GM23338 (cell line): ENCODE results near the gene C6. TPM values are rescaled to one million over a fixed set of nuclear protein-coding genes. Genes with fewer than 3 reads are reported as not detected.

Source experiments
- ATAC-seq: fragments of 200-7000 bp; cut with Tn5 transposase; 3 replicates; pipeline ENCODE4 v1.9.1; 2020
- DNase-seq: peaks from one replicate; pipeline ENCODE4 v3.0.0-alpha.2; 2015; ENCODE audit warnings: low spot score
- H2AFZ ChIP-seq: fragments of 200-600 bp; sonication (generic); 2 replicates; pipeline ENCODE4 v1.8.0; 2016; ENCODE audit warnings: antibody characterized with exemption, mild to moderate bottlenecking, moderate library complexity
- H3F3A ChIP-seq: fragments of 200-600 bp; sonication (generic); replicated peaks from 2 replicates; pipeline ENCODE4 v1.8.0; 2017; ENCODE audit warnings: antibody characterized with exemption, mixed run types, low read depth
- H3K27ac ChIP-seq: fragments of 200-600 bp; sonication (generic); 2 replicates; pipeline ENCODE4 v1.6.1; 2016; ENCODE audit warnings: low read depth
- H3K27me3 ChIP-seq: fragments of 200-600 bp; sonication (generic); 2 replicates; pipeline ENCODE4 v1.8.0; 2016; ENCODE audit warnings: mild to moderate bottlenecking, mixed run types, moderate library complexity; ENCODE audit not compliant: insufficient read depth
- H3K36me3 ChIP-seq: fragments of 200-600 bp; sonication (generic); 2 replicates; pipeline ENCODE4 v1.8.0; 2016; ENCODE audit warnings: mild to moderate bottlenecking; ENCODE audit not compliant: insufficient read depth
- H3K4me1 ChIP-seq: fragments of 200-600 bp; sonication (generic); 2 replicates; pipeline ENCODE4 v1.8.0; 2016; ENCODE audit warnings: mild to moderate bottlenecking, moderate library complexity; ENCODE audit not compliant: insufficient read depth
- H3K4me2 ChIP-seq: fragments of 200-600 bp; sonication (generic); 2 replicates; pipeline ENCODE4 v1.7.1; 2017; ENCODE audit warnings: mixed run types
- H3K4me3 ChIP-seq: fragments of 200-600 bp; sonication (generic); 2 replicates; pipeline ENCODE4 v1.6.1; 2016; ENCODE audit warnings: mixed run types
- H3K79me2 ChIP-seq: fragments of 200-600 bp; sonication (generic); replicated peaks from 2 replicates; pipeline ENCODE4 v1.8.0; 2017; ENCODE audit warnings: mild to moderate bottlenecking; ENCODE audit not compliant: insufficient read depth
- H3K9me2 ChIP-seq: fragments of 200-600 bp; sonication (generic); 2 replicates; pipeline ENCODE4 v1.8.0; 2017; ENCODE audit not compliant: insufficient read depth
- H4K20me1 ChIP-seq: fragments of 200-600 bp; sonication (generic); replicated peaks from 2 replicates; pipeline ENCODE4 v1.8.0; 2017; ENCODE audit warnings: mild to moderate bottlenecking; ENCODE audit not compliant: insufficient read depth
- H3K27ac Mint-ChIP-seq: 2 replicates; pipeline ENCODE4 v1.8.0; 2020; ENCODE audit warnings: inconsistent platforms, mild to moderate bottlenecking, moderate library complexity, mixed read lengths
- H3K27me3 Mint-ChIP-seq: 3 replicates; pipeline ENCODE4 v1.8.0; 2022; ENCODE audit warnings: low read depth, mild to moderate bottlenecking, moderate library complexity, mixed read lengths, inconsistent platforms; ENCODE audit not compliant: insufficient read depth, poor library complexity
- H3K36me3 Mint-ChIP-seq: 3 replicates; pipeline ENCODE4 v1.8.0; 2021; ENCODE audit warnings: low read depth, mild to moderate bottlenecking, inconsistent platforms, moderate library complexity, mixed read lengths
- H3K4me1 Mint-ChIP-seq: 3 replicates; pipeline ENCODE4 v1.8.0; 2020; ENCODE audit warnings: mild to moderate bottlenecking, inconsistent platforms, mixed read lengths
- H3K4me3 Mint-ChIP-seq: 3 replicates; pipeline ENCODE4 v1.8.0; 2021; ENCODE audit warnings: moderate library complexity, mild to moderate bottlenecking, inconsistent platforms, mixed read lengths
- H3K9me3 Mint-ChIP-seq: 3 replicates; pipeline ENCODE4 v1.8.0; 2020; ENCODE audit warnings: moderate library complexity, mild to moderate bottlenecking, inconsistent platforms, mixed read lengths
- CREB1 ChIP-seq: fragments of 250-450 bp; sonication (Bioruptor Pico); IDR thresholded peaks from 2 replicates; pipeline ENCODE4 v1.5.0; 2020; ENCODE audit warnings: low read depth, mild to moderate bottlenecking, moderate library complexity
- EZH2 ChIP-seq: fragments of 200-600 bp; sonication (generic); IDR thresholded peaks from one replicate; pipeline ENCODE4 v1.8.0; 2017; ENCODE audit warnings: antibody characterized with exemption, mild to moderate bottlenecking, low read depth; ENCODE audit not compliant: unreplicated experiment
- EZH2phosphoT487 ChIP-seq: fragments of 200-600 bp; sonication (generic); IDR thresholded peaks from one replicate; pipeline ENCODE4 v1.8.1; 2018; ENCODE audit warnings: antibody characterized with exemption; ENCODE audit not compliant: unreplicated experiment
- JUNB ChIP-seq: IDR thresholded peaks from one replicate; pipeline ENCODE4 v1.6.1; 2016; ENCODE audit warnings: antibody characterized with exemption; ENCODE audit not compliant: unreplicated experiment
- NANOG ChIP-seq: IDR thresholded peaks from 2 replicates; pipeline ENCODE4 v1.6.1; 2016; ENCODE audit warnings: antibody characterized with exemption, borderline replicate concordance
- POLR2AphosphoS5 ChIP-seq: IDR thresholded peaks from 2 replicates; pipeline ENCODE4 v1.6.1; 2016; ENCODE audit warnings: antibody characterized with exemption, low read depth
- STAT1 ChIP-seq: IDR thresholded peaks from one replicate; pipeline ENCODE4 v1.6.1; 2016; ENCODE audit warnings: antibody characterized with exemption; ENCODE audit not compliant: unreplicated experiment
- ZNF114 ChIP-seq: fragments of 250-450 bp; sonication (Bioruptor Pico); IDR thresholded peaks from 2 replicates; pipeline ENCODE4 v1.5.0; 2020; ENCODE audit warnings: mild to moderate bottlenecking, moderate library complexity
- ZNF331 ChIP-seq: fragments of 250-450 bp; sonication (Bioruptor Pico); IDR thresholded peaks from 2 replicates; pipeline ENCODE4 v1.5.0; 2020; ENCODE audit warnings: low read depth, mild to moderate bottlenecking, moderate library complexity
- polyA plus RNA-seq: library from polyadenylated mRNA; unstranded; fragments of >200 nt; fragmentation: Nextera tagmentation; extraction: Ambion mirVana; gene quantifications from 2 replicates; pipeline ENCODE4 v1.2.1, GENCODE V29; 2016
- total RNA-seq: library from RNA; depleted of rRNA; stranded (reverse); fragments of >200 nt; shearing (Covaris generic); gene quantifications from 2 replicates; pipeline ENCODE4 v1.2.3, GENCODE V29; 2014
- TF ChIP-seq, protein P1 (sequence below): IDR thresholded peaks from one replicate; pipeline ENCODE4 v1.6.1; 2018; ENCODE audit warnings: antibody characterized with exemption; ENCODE audit not compliant: unreplicated experiment
- TF ChIP-seq, protein P2 (sequence below): IDR thresholded peaks from 2 replicates; pipeline ENCODE4 v1.6.1; 2016; ENCODE audit warnings: antibody characterized with exemption
- TF ChIP-seq, protein P3 (sequence below): fragments of 250-450 bp; sonication (Bioruptor Pico); IDR thresholded peaks from 2 replicates; pipeline ENCODE4 v1.5.0; 2020; ENCODE audit warnings: mild to moderate bottlenecking, moderate library complexity
- TF ChIP-seq, protein P4 (sequence below), 2 experiments: fragments of 200-600 bp in 1 of 2; sonication (generic) in 1 of 2; conservative IDR thresholded peaks; 2 replicates each; pipeline versions ENCODE4 v1.5.1 to v1.6.1; 2016 to 2017; ENCODE audit warnings: antibody characterized with exemption in 2 of 2, low read depth in 2 of 2, mild to moderate bottlenecking in 2 of 2, moderate library complexity in 1 of 2

C6 gene
- total and polyA plus RNA-seq, 2 experiments from 2014 or later, result not detected

DNA sequence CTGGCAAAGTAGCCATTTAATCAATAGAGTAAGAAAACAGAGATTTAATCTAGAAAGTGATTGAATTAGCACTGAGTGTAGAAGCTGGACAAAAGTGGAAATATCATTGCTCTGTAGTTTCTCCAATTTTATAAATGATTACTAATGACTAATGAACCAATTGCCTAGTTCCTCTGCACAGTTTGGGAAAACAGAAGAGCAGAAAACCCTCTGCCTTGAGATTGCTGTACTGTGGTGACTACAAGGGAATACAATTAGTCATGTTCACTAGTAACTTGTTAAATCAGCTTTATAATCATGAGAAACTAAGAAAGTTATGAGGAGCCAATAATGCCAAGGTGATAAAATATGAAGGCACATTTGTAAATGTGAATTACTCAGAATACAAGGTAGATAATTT, 21.1 kb upstream of the C6 start:
- ATAC-seq (no peak), DNase-seq (no peak)
- no peaks in the 10 kb centered on the region for H3K27me3 Mint-ChIP-seq
- Histone ChIP-seq H4K20me1 (no peaks in the 10 kb centered on the region), H3K4me2 (no peak overlapping the region), H3K27ac (no peak overlapping the region), H3K4me3 (no peak overlapping the region), H3K4me1 (no peaks in the 10 kb centered on the region), H3K79me2 (no peaks in the 10 kb centered on the region), H3F3A (no peaks in the 10 kb centered on the region), H2AFZ (no peak overlapping the region), H3K27me3 (no peaks in the 10 kb centered on the region), H3K36me3 (no peaks in the 10 kb centered on the region), H3K9me2 (no peaks in the 10 kb centered on the region)
- H3K4me3 Mint-ChIP-seq, result no peak overlapping the region
- peaks cover 17% of the 10 kb centered on the region for H3K36me3 Mint-ChIP-seq
- H3K9me3 Mint-ChIP-seq, result peaks cover 20% of the 10 kb centered on the region
- no peaks in the 10 kb centered on the region for H3K4me1 Mint-ChIP-seq
- no peak overlapping the region for H3K27ac Mint-ChIP-seq
- TF ChIP-seq, protein P1, sequence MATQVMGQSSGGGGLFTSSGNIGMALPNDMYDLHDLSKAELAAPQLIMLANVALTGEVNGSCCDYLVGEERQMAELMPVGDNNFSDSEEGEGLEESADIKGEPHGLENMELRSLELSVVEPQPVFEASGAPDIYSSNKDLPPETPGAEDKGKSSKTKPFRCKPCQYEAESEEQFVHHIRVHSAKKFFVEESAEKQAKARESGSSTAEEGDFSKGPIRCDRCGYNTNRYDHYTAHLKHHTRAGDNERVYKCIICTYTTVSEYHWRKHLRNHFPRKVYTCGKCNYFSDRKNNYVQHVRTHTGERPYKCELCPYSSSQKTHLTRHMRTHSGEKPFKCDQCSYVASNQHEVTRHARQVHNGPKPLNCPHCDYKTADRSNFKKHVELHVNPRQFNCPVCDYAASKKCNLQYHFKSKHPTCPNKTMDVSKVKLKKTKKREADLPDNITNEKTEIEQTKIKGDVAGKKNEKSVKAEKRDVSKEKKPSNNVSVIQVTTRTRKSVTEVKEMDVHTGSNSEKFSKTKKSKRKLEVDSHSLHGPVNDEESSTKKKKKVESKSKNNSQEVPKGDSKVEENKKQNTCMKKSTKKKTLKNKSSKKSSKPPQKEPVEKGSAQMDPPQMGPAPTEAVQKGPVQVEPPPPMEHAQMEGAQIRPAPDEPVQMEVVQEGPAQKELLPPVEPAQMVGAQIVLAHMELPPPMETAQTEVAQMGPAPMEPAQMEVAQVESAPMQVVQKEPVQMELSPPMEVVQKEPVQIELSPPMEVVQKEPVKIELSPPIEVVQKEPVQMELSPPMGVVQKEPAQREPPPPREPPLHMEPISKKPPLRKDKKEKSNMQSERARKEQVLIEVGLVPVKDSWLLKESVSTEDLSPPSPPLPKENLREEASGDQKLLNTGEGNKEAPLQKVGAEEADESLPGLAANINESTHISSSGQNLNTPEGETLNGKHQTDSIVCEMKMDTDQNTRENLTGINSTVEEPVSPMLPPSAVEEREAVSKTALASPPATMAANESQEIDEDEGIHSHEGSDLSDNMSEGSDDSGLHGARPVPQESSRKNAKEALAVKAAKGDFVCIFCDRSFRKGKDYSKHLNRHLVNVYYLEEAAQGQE, result no peak
- no peak for TF ChIP-seq ZNF114
- TF ChIP-seq JUNB, result no peak
- no peak for TF ChIP-seq NANOG
- no peak for TF ChIP-seq ZNF331 (CRISPR knock-in tag)
- TF ChIP-seq STAT1, result no peak
- no peak for TF ChIP-seq EZH2phosphoT487
- TF ChIP-seq CREB1 (CRISPR knock-in tag), result no peak
- TF ChIP-seq, protein P2, sequence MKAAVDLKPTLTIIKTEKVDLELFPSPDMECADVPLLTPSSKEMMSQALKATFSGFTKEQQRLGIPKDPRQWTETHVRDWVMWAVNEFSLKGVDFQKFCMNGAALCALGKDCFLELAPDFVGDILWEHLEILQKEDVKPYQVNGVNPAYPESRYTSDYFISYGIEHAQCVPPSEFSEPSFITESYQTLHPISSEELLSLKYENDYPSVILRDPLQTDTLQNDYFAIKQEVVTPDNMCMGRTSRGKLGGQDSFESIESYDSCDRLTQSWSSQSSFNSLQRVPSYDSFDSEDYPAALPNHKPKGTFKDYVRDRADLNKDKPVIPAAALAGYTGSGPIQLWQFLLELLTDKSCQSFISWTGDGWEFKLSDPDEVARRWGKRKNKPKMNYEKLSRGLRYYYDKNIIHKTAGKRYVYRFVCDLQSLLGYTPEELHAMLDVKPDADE, result no peak
- TF ChIP-seq POLR2AphosphoS5, result no peak
- no peak for TF ChIP-seq EZH2
- TF ChIP-seq, protein P3, sequence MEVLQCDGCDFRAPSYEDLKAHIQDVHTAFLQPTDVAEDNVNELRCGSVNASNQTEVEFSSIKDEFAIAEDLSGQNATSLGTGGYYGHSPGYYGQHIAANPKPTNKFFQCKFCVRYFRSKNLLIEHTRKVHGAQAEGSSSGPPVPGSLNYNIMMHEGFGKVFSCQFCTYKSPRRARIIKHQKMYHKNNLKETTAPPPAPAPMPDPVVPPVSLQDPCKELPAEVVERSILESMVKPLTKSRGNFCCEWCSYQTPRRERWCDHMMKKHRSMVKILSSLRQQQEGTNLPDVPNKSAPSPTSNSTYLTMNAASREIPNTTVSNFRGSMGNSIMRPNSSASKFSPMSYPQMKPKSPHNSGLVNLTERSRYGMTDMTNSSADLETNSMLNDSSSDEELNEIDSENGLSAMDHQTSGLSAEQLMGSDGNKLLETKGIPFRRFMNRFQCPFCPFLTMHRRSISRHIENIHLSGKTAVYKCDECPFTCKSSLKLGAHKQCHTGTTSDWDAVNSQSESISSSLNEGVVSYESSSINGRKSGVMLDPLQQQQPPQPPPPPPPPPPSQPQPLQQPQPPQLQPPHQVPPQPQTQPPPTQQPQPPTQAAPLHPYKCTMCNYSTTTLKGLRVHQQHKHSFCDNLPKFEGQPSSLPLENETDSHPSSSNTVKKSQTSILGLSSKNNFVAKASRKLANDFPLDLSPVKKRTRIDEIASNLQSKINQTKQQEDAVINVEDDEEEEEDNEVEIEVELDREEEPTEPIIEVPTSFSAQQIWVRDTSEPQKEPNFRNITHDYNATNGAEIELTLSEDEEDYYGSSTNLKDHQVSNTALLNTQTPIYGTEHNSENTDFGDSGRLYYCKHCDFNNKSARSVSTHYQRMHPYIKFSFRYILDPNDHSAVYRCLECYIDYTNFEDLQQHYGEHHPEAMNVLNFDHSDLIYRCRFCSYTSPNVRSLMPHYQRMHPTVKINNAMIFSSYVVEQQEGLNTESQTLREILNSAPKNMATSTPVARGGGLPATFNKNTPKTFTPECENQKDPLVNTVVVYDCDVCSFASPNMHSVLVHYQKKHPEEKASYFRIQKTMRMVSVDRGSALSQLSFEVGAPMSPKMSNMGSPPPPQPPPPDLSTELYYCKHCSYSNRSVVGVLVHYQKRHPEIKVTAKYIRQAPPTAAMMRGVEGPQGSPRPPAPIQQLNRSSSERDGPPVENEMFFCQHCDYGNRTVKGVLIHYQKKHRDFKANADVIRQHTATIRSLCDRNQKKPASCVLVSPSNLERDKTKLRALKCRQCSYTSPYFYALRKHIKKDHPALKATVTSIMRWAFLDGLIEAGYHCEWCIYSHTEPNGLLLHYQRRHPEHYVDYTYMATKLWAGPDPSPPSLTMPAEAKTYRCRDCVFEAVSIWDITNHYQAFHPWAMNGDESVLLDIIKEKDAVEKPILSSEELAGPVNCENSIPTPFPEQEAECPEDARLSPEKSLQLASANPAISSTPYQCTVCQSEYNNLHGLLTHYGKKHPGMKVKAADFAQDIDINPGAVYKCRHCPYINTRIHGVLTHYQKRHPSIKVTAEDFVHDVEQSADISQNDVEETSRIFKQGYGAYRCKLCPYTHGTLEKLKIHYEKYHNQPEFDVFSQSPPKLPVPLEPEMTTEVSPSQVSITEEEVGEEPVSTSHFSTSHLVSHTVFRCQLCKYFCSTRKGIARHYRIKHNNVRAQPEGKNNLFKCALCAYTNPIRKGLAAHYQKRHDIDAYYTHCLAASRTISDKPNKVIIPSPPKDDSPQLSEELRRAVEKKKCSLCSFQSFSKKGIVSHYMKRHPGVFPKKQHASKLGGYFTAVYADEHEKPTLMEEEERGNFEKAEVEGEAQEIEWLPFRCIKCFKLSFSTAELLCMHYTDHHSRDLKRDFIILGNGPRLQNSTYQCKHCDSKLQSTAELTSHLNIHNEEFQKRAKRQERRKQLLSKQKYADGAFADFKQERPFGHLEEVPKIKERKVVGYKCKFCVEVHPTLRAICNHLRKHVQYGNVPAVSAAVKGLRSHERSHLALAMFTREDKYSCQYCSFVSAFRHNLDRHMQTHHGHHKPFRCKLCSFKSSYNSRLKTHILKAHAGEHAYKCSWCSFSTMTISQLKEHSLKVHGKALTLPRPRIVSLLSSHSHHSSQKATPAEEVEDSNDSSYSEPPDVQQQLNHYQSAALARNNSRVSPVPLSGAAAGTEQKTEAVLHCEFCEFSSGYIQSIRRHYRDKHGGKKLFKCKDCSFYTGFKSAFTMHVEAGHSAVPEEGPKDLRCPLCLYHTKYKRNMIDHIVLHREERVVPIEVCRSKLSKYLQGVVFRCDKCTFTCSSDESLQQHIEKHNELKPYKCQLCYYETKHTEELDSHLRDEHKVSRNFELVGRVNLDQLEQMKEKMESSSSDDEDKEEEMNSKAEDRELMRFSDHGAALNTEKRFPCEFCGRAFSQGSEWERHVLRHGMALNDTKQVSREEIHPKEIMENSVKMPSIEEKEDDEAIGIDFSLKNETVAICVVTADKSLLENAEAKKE (CRISPR knock-in tag), result no peak
- TF ChIP-seq, protein P4, sequence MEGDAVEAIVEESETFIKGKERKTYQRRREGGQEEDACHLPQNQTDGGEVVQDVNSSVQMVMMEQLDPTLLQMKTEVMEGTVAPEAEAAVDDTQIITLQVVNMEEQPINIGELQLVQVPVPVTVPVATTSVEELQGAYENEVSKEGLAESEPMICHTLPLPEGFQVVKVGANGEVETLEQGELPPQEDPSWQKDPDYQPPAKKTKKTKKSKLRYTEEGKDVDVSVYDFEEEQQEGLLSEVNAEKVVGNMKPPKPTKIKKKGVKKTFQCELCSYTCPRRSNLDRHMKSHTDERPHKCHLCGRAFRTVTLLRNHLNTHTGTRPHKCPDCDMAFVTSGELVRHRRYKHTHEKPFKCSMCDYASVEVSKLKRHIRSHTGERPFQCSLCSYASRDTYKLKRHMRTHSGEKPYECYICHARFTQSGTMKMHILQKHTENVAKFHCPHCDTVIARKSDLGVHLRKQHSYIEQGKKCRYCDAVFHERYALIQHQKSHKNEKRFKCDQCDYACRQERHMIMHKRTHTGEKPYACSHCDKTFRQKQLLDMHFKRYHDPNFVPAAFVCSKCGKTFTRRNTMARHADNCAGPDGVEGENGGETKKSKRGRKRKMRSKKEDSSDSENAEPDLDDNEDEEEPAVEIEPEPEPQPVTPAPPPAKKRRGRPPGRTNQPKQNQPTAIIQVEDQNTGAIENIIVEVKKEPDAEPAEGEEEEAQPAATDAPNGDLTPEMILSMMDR (conservative IDR thresholded peaks at IDR 0.05; ENCODE audit: low read depth in 2 of 2), result no peak
